K562 (cell line): Measurements from ENCODE around the gene WSCD2. TPM values are rescaled to one million over a fixed set of nuclear protein-coding genes. Genes with fewer than 3 reads are reported as not detected.
A peak's percentile ranks its signal among the peaks of the same experiment; 100 is the strongest.

Source experiments
- ATAC-seq: fragments of 200-7000 bp; cut with Tn5 transposase; 3 replicates; pipeline ENCODE4 v1.9.1; 2020; ENCODE audit warnings: moderate library complexity
- BruUV-seq: library from RNA; stranded (reverse); fragments of 400-500 nt; replicated peaks from 2 replicates; lab custom pipeline; 2021; lab: Mats Ljungman, UMichigan
- CTCF ChIA-PET: fragments of 300-600 bp; formaldehyde crosslinking; extraction: SDS; loops from one replicate; lab custom pipeline; 2021; ENCODE audit warnings: low intra/inter-chr PET ratio; lab: Yijun Ruan, JAX
- POLR2A ChIA-PET: fragments of 300-600, 350-650 bp; sonication (Branson Sonifier 250); formaldehyde crosslinking; extraction: SDS; loops from one replicate; lab custom pipeline; 2021; ENCODE audit warnings: antibody characterized with exemption, inconsistent platforms; lab: Yijun Ruan, JAX
- DNase-seq, 4 experiments: peaks; one replicate each; pipeline versions ENCODE4 v3.0.0 to v3.0.0-alpha.2; 2011 to 2018; ENCODE audit warnings: low spot score in 3 of 4, mixed read lengths in 3 of 4; ENCODE audit errors: extremely low read depth in 1 of 4
- FAIRE-seq: peaks from 2 replicates; lab custom pipeline; 2011; peaks lifted over from hg19 to GRCh38; lab: Jason Lieb, UNC
- H2AFZ ChIP-seq: 2 replicates; pipeline ENCODE4 v1.6.0; 2011; ENCODE audit warnings: low read depth, low read length, control low read depth, inconsistent platforms
- H3K27ac ChIP-seq: fragments of 200-600 bp; 3 replicates; pipeline ENCODE4 v1.8.0; 2011; ENCODE audit warnings: low read depth, mild to moderate bottlenecking, control low read depth, inconsistent platforms, low read length, moderate library complexity, mixed read lengths; ENCODE audit errors: extremely low read depth
- H3K27me3 ChIP-seq, 2 experiments: fragments of 300-600 bp in 1 of 2; 2 replicates in 1 of 2; 3 replicates in 1 of 2; pipeline versions ENCODE4 v1.6.0 to v1.8.0; 2011; ENCODE audit warnings: inconsistent platforms in 2 of 2, low read length in 2 of 2, mild to moderate bottlenecking in 1 of 2, mixed read lengths in 1 of 2, moderate library complexity in 1 of 2; ENCODE audit not compliant: control insufficient read depth in 2 of 2, insufficient read depth in 2 of 2
- H3K36me3 ChIP-seq: fragments of 300-600 bp; 3 replicates; pipeline ENCODE4 v1.8.0; 2011; ENCODE audit warnings: mild to moderate bottlenecking, low read length, inconsistent platforms; ENCODE audit not compliant: control insufficient read depth, insufficient read depth
- H3K4me1 ChIP-seq, 2 experiments: fragments of 200-600 bp in 1 of 2; replicated peaks in 1 of 2; 2 replicates in 1 of 2; 3 replicates in 1 of 2; pipeline versions ENCODE4 v1.5.1 to v1.8.0; 2011; ENCODE audit warnings: inconsistent platforms in 2 of 2, low read length in 2 of 2, mild to moderate bottlenecking in 1 of 2, mixed read lengths in 1 of 2, moderate library complexity in 1 of 2; ENCODE audit not compliant: control insufficient read depth in 2 of 2, insufficient read depth in 2 of 2
- H3K4me2 ChIP-seq: 2 replicates; pipeline ENCODE4 v1.6.1; 2011; ENCODE audit warnings: low read length, control low read depth, inconsistent platforms, mixed read lengths; ENCODE audit not compliant: insufficient read depth
- H3K4me3 ChIP-seq: fragments of 200-600 bp; sonication (generic), shearing (Covaris generic); 2 replicates; pipeline ENCODE4 v1.5.1; 2016; ENCODE audit warnings: control low read depth, inconsistent platforms
- H3K79me2 ChIP-seq: fragments of 200-600 bp; 3 replicates; pipeline ENCODE4 v1.8.0; 2011; ENCODE audit warnings: low read length, inconsistent platforms; ENCODE audit not compliant: control insufficient read depth, insufficient read depth
- H3K9ac ChIP-seq, 2 experiments: 2 replicates each; pipeline versions ENCODE4 v1.6.0 to v1.6.1; 2011; ENCODE audit warnings: low read depth in 2 of 2, low read length in 2 of 2, control low read depth in 1 of 2, inconsistent platforms in 1 of 2, mild to moderate bottlenecking in 1 of 2, mixed read lengths in 1 of 2; ENCODE audit not compliant: insufficient read depth in 1 of 2
- H3K9me1 ChIP-seq: one replicate; pipeline ENCODE4 v1.6.0; 2011; ENCODE audit warnings: inconsistent platforms, mild to moderate bottlenecking, low read length, moderate library complexity; ENCODE audit not compliant: control insufficient read depth, insufficient read depth
- H3K9me3 ChIP-seq: replicated peaks from 2 replicates; pipeline ENCODE4 v1.5.1; 2011; ENCODE audit warnings: low read depth, low read length, inconsistent platforms; ENCODE audit not compliant: control insufficient read depth, insufficient read depth
- H4K20me1 ChIP-seq: replicated peaks from 2 replicates; pipeline ENCODE4 v1.6.1; 2011; ENCODE audit warnings: low read length, inconsistent platforms, mixed read lengths; ENCODE audit not compliant: control insufficient read depth, insufficient read depth
- ARID1B ChIP-seq: fragments of 450-650 bp; IDR thresholded peaks from 2 replicates; pipeline ENCODE4 v1.6.1; 2016; ENCODE audit warnings: antibody characterized with exemption, mild to moderate bottlenecking, inconsistent platforms
- ARID4B ChIP-seq: sonication (generic); formaldehyde crosslinking; IDR thresholded peaks from 2 replicates; pipeline ENCODE4 v1.8.0; 2022; ENCODE audit warnings: mild to moderate bottlenecking, missing genetic modification reagents
- ATF3 ChIP-seq, 2 experiments: fragments of 450-650 bp in 1 of 2; sonication (generic) in 1 of 2; formaldehyde crosslinking in 1 of 2; IDR thresholded peaks in 1 of 2; conservative IDR thresholded peaks in 1 of 2; 2 replicates each; pipeline versions ENCODE4 v1.6.1 to v1.8.1; 2016 to 2023; ENCODE audit warnings: mild to moderate bottlenecking in 2 of 2, moderate library complexity in 2 of 2, inconsistent platforms in 1 of 2, missing genetic modification reagents in 1 of 2
- BHLHE40 ChIP-seq: IDR thresholded peaks from 2 replicates; pipeline ENCODE4 v1.6.1; 2011; ENCODE audit warnings: low read length, improper control_type of control experiment
- GTF2F1 ChIP-seq: IDR thresholded peaks from 2 replicates; pipeline ENCODE4 v1.6.1; 2011; ENCODE audit warnings: low read depth, low read length, improper control_type of control experiment
- MAFF ChIP-seq: IDR thresholded peaks from 2 replicates; pipeline ENCODE4 v1.6.1; 2012; ENCODE audit warnings: low read length, improper control_type of control experiment
- MAFG ChIP-seq: fragments of 450-650 bp; conservative IDR thresholded peaks from 2 replicates; pipeline ENCODE4 v1.6.1; 2016; ENCODE audit warnings: missing genetic modification characterization, missing compliant biosample characterization
- MEIS2 ChIP-seq: fragments of 450-650 bp; IDR thresholded peaks from 2 replicates; pipeline ENCODE4 v1.6.1; 2014; ENCODE audit warnings: mild to moderate bottlenecking; ENCODE audit not compliant: partially characterized antibody
- MNT ChIP-seq, 2 experiments: fragments of 450-650 bp; conservative IDR thresholded peaks; 2 replicates each; pipeline ENCODE4 v1.6.1; 2017; ENCODE audit warnings: mild to moderate bottlenecking in 2 of 2, moderate library complexity in 2 of 2
- NCOR1 ChIP-seq: fragments of 450-650 bp; IDR thresholded peaks from 2 replicates; pipeline ENCODE4 v1.6.1; 2016; ENCODE audit warnings: mild to moderate bottlenecking, moderate library complexity
- NFE2 ChIP-seq: IDR thresholded peaks from 2 replicates; pipeline ENCODE4 v1.6.1; 2014; ENCODE audit warnings: antibody characterized with exemption, low read depth
- POLR2B ChIP-seq: fragments of 450-650 bp; IDR thresholded peaks from 2 replicates; pipeline ENCODE4 v1.6.1; 2018; ENCODE audit warnings: low read depth; ENCODE audit not compliant: partially characterized antibody
- SMARCA4 ChIP-seq: fragments of 450-650 bp; IDR thresholded peaks from 2 replicates; pipeline ENCODE4 v1.6.1; 2016
- SOX6 ChIP-seq: fragments of 450-650 bp; IDR thresholded peaks from 2 replicates; pipeline ENCODE4 v1.6.1; 2014; ENCODE audit warnings: mild to moderate bottlenecking
- ZNF316 ChIP-seq: fragments of 450-650 bp; IDR thresholded peaks from 2 replicates; pipeline ENCODE4 v1.6.1; 2016
- WGBS: fragments of 100-300 bp; shearing (Covaris generic); methylation state at CpG from one replicate; pipeline ENCODE4 v1.1.6; 2016; ENCODE audit warnings: low coverage, mixed read lengths; ENCODE audit not compliant: insufficient coverage; ENCODE audit errors: missing lambda C conversion rate; 5-methylcytosine and 5-hydroxymethylcytosine counted together
- in situ Hi-C: fragments of 300-500 bp; cut with MboI; formaldehyde crosslinking; loops from 4 replicates; pipeline ENCODE4 v1.15.0; 2018; ENCODE audit warnings: inconsistent platforms, mixed read lengths
- intact Hi-C: fragments of 100-400 bp; cut with micrococcal nuclease; formaldehyde crosslinking; loops from 2 replicates; pipeline ENCODE4 v1.14.2; 2022
- polyA plus RNA-seq, 8 experiments: library from polyadenylated mRNA; depleted of rRNA in 4 of 8; stranded (reverse) in 5 of 8; unstranded in 3 of 8; fragments of >200 nt; fragmentation: Nextera tagmentation in 2 of 8; fragmentation: Illumina TruSeq in 1 of 8; extraction: Ambion mirVana in 2 of 8; extraction: Trizol in 1 of 8; gene quantifications; 2 replicates each; pipeline versions ENCODE4 v1.2.1 to v1.2.3, GENCODE V29; 2011 to 2014; ENCODE audit warnings: inconsistent platforms in 1 of 8, missing spikeins in 1 of 8
- total RNA-seq, 7 experiments: library from RNA; depleted of rRNA in 6 of 7; stranded (reverse); fragments of >200 nt in 6 of 7; fragmentation: Illumina TruSeq in 2 of 7; extraction: Trizol in 2 of 7; gene quantifications; 2 replicates each; pipeline versions ENCODE4 v1.2.1 to v1.2.3, GENCODE V29; 2011 to 2021; ENCODE audit warnings: low replicate concordance in 1 of 7

Gene WSCD2
- total and polyA plus RNA-seq, 9 of the 15 experiments (the other 6 are each of a cell fraction or from before 2014, with no cell fraction given): 0.72 to 14.1 (median 4.0) TPM

GRCh38 chr12:108099778-108100489 is 29.2 kb upstream of the WSCD2 start:
- Histone ChIP-seq H3K9me1 (no peaks in the 10 kb centered on the region), H3K4me3 (no peak overlapping the region), H4K20me1 (no peaks in the 10 kb centered on the region), H3K36me3 (no peaks in the 10 kb centered on the region), H3K4me2 (no peak overlapping the region), H3K4me1 (peaks cover 4 to 15% of the 10 kb centered on the region in 2 experiments; a peak in 4 of 5 replicates), H3K79me2 (no peaks in the 10 kb centered on the region), H2AFZ (no peak overlapping the region), H3K27me3 (peaks cover 0 to 6% of the 10 kb centered on the region in 2 experiments; a peak in 2 of 5 replicates), H3K27ac (no peak overlapping the region), H3K9ac (no peak overlapping the region), H3K9me3 (no peaks in the 10 kb centered on the region)
- in situ Hi-C loops: loop anchor here (5.0 kb wide), 1 partner anchor 97 kb away; no protein-coding TSS in a partner anchor
- FAIRE-seq (no peak), DNase-seq (no peak), ATAC-seq (peak; percentile 35)
- BruUV-seq: no TSS peak
- CTCF ChIA-PET: interaction anchor here (0.5 to 3.4 kb wide), 3 partner anchors 94 to 137 kb away, joined by 3 to 21 read pairs (median 7); no protein-coding TSS in a partner anchor
- intact Hi-C loops: loop anchor here (1.0 to 10.0 kb wide), 4 partner anchors 94 to 395 kb away; no protein-coding TSS in a partner anchor
- WGBS: 6% methylated on average over 4 of the region's 4 CpGs
- POLR2A ChIA-PET: interaction anchor here (0.8 kb wide), 2 partner anchors 11 to 96 kb away, joined by 3 to 4 read pairs; no protein-coding TSS in a partner anchor
- peak; percentile 79 for TF ChIP-seq MAFG (tag)
- TF ChIP-seq MAFF: peak; percentile 18; the same call in 1 of the 2 replicates
- TF ChIP-seq BHLHE40: peak; percentile 57
- peak in 1 of 2 experiments; percentile 21; a peak in 1 of 4 replicates for TF ChIP-seq MNT (conservative IDR thresholded peaks at IDR 0.05)
- TF ChIP-seq ARID1B: peak; percentile 19; the same call in 1 of the 2 replicates
- TF ChIP-seq NFE2: peak; percentile 72
- 0 out of 2 replicates have a peak, but pooled peaks have one; percentile 13 for TF ChIP-seq SMARCA4
- TF ChIP-seq NCOR1: peak; percentile 11; the same call in 1 of the 2 replicates
- TF ChIP-seq MEIS2: peak; percentile 94
- no peak for TF ChIP-seq POLR2B
- no peak for TF ChIP-seq GTF2F1
- TF ChIP-seq ARID4B (CRISPR knock-in tag): no peak
- 0 out of 2 replicates have a peak, but pooled peaks have one; percentile 35 for TF ChIP-seq ZNF316
- TF ChIP-seq ATF3 (IDR thresholded peaks at IDR 0.05): peak; percentile 58
- no peak for TF ChIP-seq ATF3 (CRISPR knock-in tag; conservative IDR thresholded peaks at IDR 0.05)
- peak; percentile 25; the same call in 1 of the 2 replicates for TF ChIP-seq SOX6
